ENCODE data around the gene CTXN2. TPM values are rescaled to one million over a fixed set of nuclear protein-coding genes. Genes with fewer than 3 reads are reported as not detected.

CTXN2 gene
- total and polyA plus RNA-seq, 5 donors from 2014 or later: not detected

DNA sequence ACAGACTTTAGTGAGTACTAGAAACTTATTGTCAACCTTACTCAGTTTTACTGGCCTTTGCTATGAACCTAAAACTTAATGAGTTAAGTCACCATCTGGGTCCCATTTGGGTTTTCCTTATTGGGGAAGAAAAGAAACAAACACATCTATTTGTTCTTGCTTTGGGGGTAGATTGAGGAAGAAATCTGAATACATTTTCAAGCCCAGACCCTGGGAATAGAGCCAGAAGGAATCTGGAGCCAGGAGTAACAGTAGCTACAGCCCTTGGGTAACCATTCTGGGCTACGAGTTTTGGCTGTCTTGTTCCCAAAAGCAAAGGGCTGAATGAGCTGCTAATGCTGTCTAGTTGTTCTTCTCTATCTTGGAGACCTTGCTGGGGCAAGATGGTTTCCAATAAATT is 31.2 kb downstream of the CTXN2 start:
- no peak for ATAC-seq (ENCODE audit: low read depth in 2 of 2)
- H3K36me3 Mint-ChIP-seq: no peaks in the 10 kb centered on the region
- no peak overlapping the region for H3K4me3 ChIP-seq (ENCODE audit: low read depth, low read length)
- H3K27me3 ChIP-seq (ENCODE audit: control insufficient read depth, insufficient read depth, low read length): no peaks in the 10 kb centered on the region
- peaks cover 0 to 2% (median 0%) of the 10 kb centered on the region in 7 donors for H3K9me3 Mint-ChIP-seq
- no peaks in the 10 kb centered on the region for H3K36me3 ChIP-seq (ENCODE audit: control insufficient read depth, insufficient read depth, low read length)
- no peak overlapping the region for H3K27ac ChIP-seq (ENCODE audit: insufficient read depth, low read length, poor library complexity, severe bottlenecking)
- H3K9me3 ChIP-seq (ENCODE audit: control insufficient read depth in 2 of 2, low read length in 2 of 2): no peaks in the 10 kb centered on the region
- peaks cover 20% of the 10 kb centered on the region for H3K27me3 Mint-ChIP-seq
- no peaks in the 10 kb centered on the region for H3K4me1 Mint-ChIP-seq
- DNase-seq: no peak
- H3K27ac Mint-ChIP-seq: no peak overlapping the region
- H3K4me3 Mint-ChIP-seq: no peak overlapping the region
- no peaks in the 10 kb centered on the region for H3K4me1 ChIP-seq (ENCODE audit: control insufficient read depth, insufficient read depth, low read length, poor library complexity, severe bottlenecking)

GRCh38 chr15:48225771-48226170 is 34.3 kb downstream of the CTXN2 start:
- Mint-ChIP-seq H3K4me3 (no peak overlapping the region), H3K27me3 (peaks cover 20% of the 10 kb centered on the region), H3K9me3 (no peaks in the 10 kb centered on the region), H3K27ac (no peak overlapping the region), H3K4me1 (no peaks in the 10 kb centered on the region), H3K36me3 (no peaks in the 10 kb centered on the region)
- no peaks in the 10 kb centered on the region for H3K36me3 ChIP-seq (ENCODE audit: control insufficient read depth, insufficient read depth, low read length)
- H3K9me3 ChIP-seq (ENCODE audit: control insufficient read depth in 2 of 2, low read length in 2 of 2): no peaks in the 10 kb centered on the region
- H3K4me1 ChIP-seq (ENCODE audit: control insufficient read depth, insufficient read depth, low read length, poor library complexity, severe bottlenecking): no peaks in the 10 kb centered on the region
- no peak for ATAC-seq (ENCODE audit: low read depth in 2 of 2)
- no peak for DNase-seq
- H3K4me3 ChIP-seq (ENCODE audit: low read depth, low read length): no peak overlapping the region
- no peak overlapping the region for H3K27ac ChIP-seq (ENCODE audit: insufficient read depth, low read length, poor library complexity, severe bottlenecking)
- no peaks in the 10 kb centered on the region for H3K27me3 ChIP-seq (ENCODE audit: control insufficient read depth, insufficient read depth, low read length)

DNA sequence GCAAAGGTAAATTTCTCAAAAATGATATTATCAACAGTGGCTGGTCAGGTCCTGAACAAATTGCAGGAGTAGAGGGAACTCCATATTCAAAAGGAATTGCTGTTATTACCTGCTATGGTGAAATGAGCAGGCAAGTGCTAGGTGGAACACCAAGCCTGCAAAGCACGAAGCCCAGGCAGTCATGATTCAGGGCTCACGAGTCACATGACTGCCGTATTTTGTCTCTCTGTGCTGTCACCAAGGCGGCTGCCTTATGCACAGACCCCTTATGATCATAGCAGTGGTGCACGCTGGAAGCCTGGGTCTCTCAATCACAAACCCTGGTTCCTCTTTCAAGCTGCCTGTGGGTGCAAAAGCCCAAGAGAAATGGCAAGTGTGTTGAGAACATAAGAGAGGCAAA is 39.0 kb downstream of the CTXN2 start:
- Mint-ChIP-seq H3K9me3 (peaks cover 0 to 4% (median 0%) of the 10 kb centered on the region in 7 donors), H3K4me3 (no peak overlapping the region), H3K36me3 (no peaks in the 10 kb centered on the region), H3K27me3 (peaks cover 15% of the 10 kb centered on the region), H3K4me1 (no peaks in the 10 kb centered on the region), H3K27ac (no peak overlapping the region)
- Histone ChIP-seq H3K27me3 (ENCODE audit: control insufficient read depth, insufficient read depth, low read length) (no peaks in the 10 kb centered on the region), H3K36me3 (ENCODE audit: control insufficient read depth, insufficient read depth, low read length) (no peaks in the 10 kb centered on the region), H3K27ac (ENCODE audit: insufficient read depth, low read length, poor library complexity, severe bottlenecking) (no peak overlapping the region), H3K4me3 (ENCODE audit: low read depth, low read length) (no peak overlapping the region), H3K9me3 (ENCODE audit: control insufficient read depth in 2 of 2, low read length in 2 of 2) (no peaks in the 10 kb centered on the region), H3K4me1 (ENCODE audit: control insufficient read depth, insufficient read depth, low read length, poor library complexity, severe bottlenecking) (no peaks in the 10 kb centered on the region)
- no peak for DNase-seq
- no peak for ATAC-seq (ENCODE audit: low read depth in 2 of 2)

DNA sequence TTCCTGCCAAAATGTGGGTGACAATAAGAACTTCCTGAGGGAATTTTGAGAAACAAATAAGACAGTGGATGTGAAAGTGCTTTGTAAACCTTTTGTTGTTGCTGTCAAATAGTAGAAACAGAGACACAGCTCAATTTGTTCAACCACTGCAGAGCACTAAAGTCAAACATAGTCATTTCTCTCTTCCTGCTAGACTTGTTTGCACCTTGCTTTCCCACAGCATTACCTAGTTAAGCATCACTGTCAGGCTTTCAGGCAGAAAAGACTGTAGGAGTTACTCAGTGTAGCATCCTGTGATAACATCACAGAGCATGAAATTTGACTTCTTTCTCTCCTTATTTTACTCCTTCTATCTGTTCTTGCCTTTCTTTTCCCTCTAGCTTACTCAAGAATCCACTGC is 41.8 kb downstream of the CTXN2 start:
- no peak overlapping the region for H3K27ac ChIP-seq (ENCODE audit: insufficient read depth, low read length, poor library complexity, severe bottlenecking)
- no peaks in the 10 kb centered on the region for H3K36me3 ChIP-seq (ENCODE audit: control insufficient read depth, insufficient read depth, low read length)
- ATAC-seq (ENCODE audit: low read depth in 2 of 2) (no peak), DNase-seq (no peak)
- peaks cover 0 to 4% (median 0%) of the 10 kb centered on the region in 7 donors for H3K9me3 Mint-ChIP-seq
- H3K4me3 Mint-ChIP-seq: no peak overlapping the region
- H3K9me3 ChIP-seq (ENCODE audit: control insufficient read depth in 2 of 2, low read length in 2 of 2): no peaks in the 10 kb centered on the region
- H3K27ac Mint-ChIP-seq: no peak overlapping the region
- H3K36me3 Mint-ChIP-seq: no peaks in the 10 kb centered on the region
- H3K4me1 Mint-ChIP-seq: no peaks in the 10 kb centered on the region
- H3K4me3 ChIP-seq (ENCODE audit: low read depth, low read length): no peak overlapping the region
- peaks cover 8% of the 10 kb centered on the region for H3K27me3 Mint-ChIP-seq
- no peaks in the 10 kb centered on the region for H3K4me1 ChIP-seq (ENCODE audit: control insufficient read depth, insufficient read depth, low read length, poor library complexity, severe bottlenecking)
- no peaks in the 10 kb centered on the region for H3K27me3 ChIP-seq (ENCODE audit: control insufficient read depth, insufficient read depth, low read length)

DNA sequence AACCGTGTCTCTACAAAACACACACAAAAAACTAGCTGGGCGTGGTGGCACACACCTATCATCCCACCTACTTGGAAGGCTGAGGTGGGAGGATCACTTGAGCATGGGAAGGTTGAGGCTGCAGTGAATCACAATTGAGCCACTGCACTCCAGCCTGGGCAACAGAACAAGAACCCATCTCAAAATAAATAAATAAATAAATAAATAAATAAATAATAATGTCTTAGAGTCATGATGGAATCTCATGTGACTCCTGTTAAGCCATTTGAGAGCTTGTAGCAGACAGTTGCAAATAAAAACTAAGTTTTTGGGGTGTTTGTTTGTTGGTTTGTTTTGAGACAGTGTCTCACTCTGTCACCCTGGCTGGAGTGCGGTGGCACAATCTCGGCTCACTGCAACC is 47.9 kb downstream of the CTXN2 start:
- Mint-ChIP-seq H3K27ac (no peak overlapping the region), H3K4me3 (no peak overlapping the region), H3K9me3 (peaks cover 0 to 1% (median 0%) of the 10 kb centered on the region in 7 donors), H3K36me3 (no peaks in the 10 kb centered on the region), H3K27me3 (peaks cover 4% of the 10 kb centered on the region), H3K4me1 (no peaks in the 10 kb centered on the region)
- Histone ChIP-seq H3K27ac (ENCODE audit: insufficient read depth, low read length, poor library complexity, severe bottlenecking) (no peak overlapping the region), H3K4me3 (ENCODE audit: low read depth, low read length) (no peak overlapping the region), H3K4me1 (ENCODE audit: control insufficient read depth, insufficient read depth, low read length, poor library complexity, severe bottlenecking) (no peaks in the 10 kb centered on the region), H3K9me3 (ENCODE audit: control insufficient read depth in 2 of 2, low read length in 2 of 2) (no peaks in the 10 kb centered on the region), H3K36me3 (ENCODE audit: control insufficient read depth, insufficient read depth, low read length) (no peaks in the 10 kb centered on the region), H3K27me3 (ENCODE audit: control insufficient read depth, insufficient read depth, low read length) (no peaks in the 10 kb centered on the region)
- DNase-seq: no peak
- ATAC-seq (ENCODE audit: low read depth in 2 of 2): no peak

DNA sequence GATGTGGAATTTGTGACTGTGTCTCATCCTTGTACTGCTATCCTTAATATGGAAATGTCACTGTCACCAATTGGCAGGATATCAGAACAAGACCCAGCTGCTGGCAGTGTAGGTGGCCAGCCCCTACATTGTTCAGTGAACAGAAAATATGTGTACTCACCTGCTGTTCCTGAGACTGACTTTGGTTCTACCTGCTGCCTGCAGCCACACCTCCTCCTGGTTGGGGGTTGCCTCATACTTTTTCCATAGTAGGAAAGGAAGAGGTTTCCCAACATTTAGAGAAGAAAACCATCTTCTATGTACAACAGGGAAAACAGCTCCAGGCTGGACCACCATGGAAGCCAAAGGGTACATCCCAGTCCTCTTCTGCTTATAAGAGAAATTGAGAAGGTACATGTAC is 50.5 kb downstream of the CTXN2 start:
- Mint-ChIP-seq H3K27ac (no peak overlapping the region), H3K27me3 (no peaks in the 10 kb centered on the region), H3K36me3 (no peaks in the 10 kb centered on the region), H3K9me3 (peaks cover 0 to 1% (median 0%) of the 10 kb centered on the region in 7 donors), H3K4me3 (no peak overlapping the region), H3K4me1 (no peaks in the 10 kb centered on the region)
- no peaks in the 10 kb centered on the region for H3K9me3 ChIP-seq (ENCODE audit: control insufficient read depth in 2 of 2, low read length in 2 of 2)
- H3K4me3 ChIP-seq (ENCODE audit: low read depth, low read length): no peak overlapping the region
- no peaks in the 10 kb centered on the region for H3K4me1 ChIP-seq (ENCODE audit: control insufficient read depth, insufficient read depth, low read length, poor library complexity, severe bottlenecking)
- no peaks in the 10 kb centered on the region for H3K36me3 ChIP-seq (ENCODE audit: control insufficient read depth, insufficient read depth, low read length)
- no peaks in the 10 kb centered on the region for H3K27me3 ChIP-seq (ENCODE audit: control insufficient read depth, insufficient read depth, low read length)
- ATAC-seq (ENCODE audit: low read depth in 2 of 2) (no peak), DNase-seq (no peak)
- H3K27ac ChIP-seq (ENCODE audit: insufficient read depth, low read length, poor library complexity, severe bottlenecking): no peak overlapping the region

GRCh38 chr15:48242535-48242934 is 51.1 kb downstream of the CTXN2 start:
- Mint-ChIP-seq H3K4me1 (no peaks in the 10 kb centered on the region), H3K36me3 (no peaks in the 10 kb centered on the region), H3K4me3 (no peak overlapping the region), H3K27ac (no peak overlapping the region), H3K9me3 (peaks cover 0 to 1% (median 0%) of the 10 kb centered on the region in 7 donors), H3K27me3 (no peaks in the 10 kb centered on the region)
- H3K36me3 ChIP-seq (ENCODE audit: control insufficient read depth, insufficient read depth, low read length): no peaks in the 10 kb centered on the region
- no peak for DNase-seq
- H3K9me3 ChIP-seq (ENCODE audit: control insufficient read depth in 2 of 2, low read length in 2 of 2): no peaks in the 10 kb centered on the region
- H3K27me3 ChIP-seq (ENCODE audit: control insufficient read depth, insufficient read depth, low read length): no peaks in the 10 kb centered on the region
- H3K4me3 ChIP-seq (ENCODE audit: low read depth, low read length): no peak overlapping the region
- H3K27ac ChIP-seq (ENCODE audit: insufficient read depth, low read length, poor library complexity, severe bottlenecking): no peak overlapping the region
- no peaks in the 10 kb centered on the region for H3K4me1 ChIP-seq (ENCODE audit: control insufficient read depth, insufficient read depth, low read length, poor library complexity, severe bottlenecking)
- no peak for ATAC-seq (ENCODE audit: low read depth in 2 of 2)

- H3K36me3 ChIP-seq (ENCODE audit: control insufficient read depth, insufficient read depth, low read length): no peaks in the 10 kb centered on the region
- peaks cover 4% of the 10 kb centered on the region for H3K27me3 Mint-ChIP-seq
- H3K9me3 Mint-ChIP-seq: peaks cover 0 to 1% (median 0%) of the 10 kb centered on the region in 7 donors
- H3K36me3 Mint-ChIP-seq: no peaks in the 10 kb centered on the region
- H3K4me3 Mint-ChIP-seq: no peak overlapping the region
- no peak overlapping the region for H3K27ac Mint-ChIP-seq
- no peak overlapping the region for H3K27ac ChIP-seq (ENCODE audit: insufficient read depth, low read length, poor library complexity, severe bottlenecking)
- no peak for DNase-seq
- H3K4me1 ChIP-seq (ENCODE audit: control insufficient read depth, insufficient read depth, low read length, poor library complexity, severe bottlenecking): no peaks in the 10 kb centered on the region
- H3K9me3 ChIP-seq (ENCODE audit: control insufficient read depth in 2 of 2, low read length in 2 of 2): no peaks in the 10 kb centered on the region
- H3K4me1 Mint-ChIP-seq: no peaks in the 10 kb centered on the region
- no peak for ATAC-seq (ENCODE audit: low read depth in 2 of 2)
- H3K4me3 ChIP-seq (ENCODE audit: low read depth, low read length): no peak overlapping the region
- no peaks in the 10 kb centered on the region for H3K27me3 ChIP-seq (ENCODE audit: control insufficient read depth, insufficient read depth, low read length)
Measured at GRCh38 chr15:48244921-48245320, 53.5 kb downstream of the CTXN2 start.
